HG03457 (cell line): ENCODE results near the gene COLEC12.
"Not testable (repeated sequence)": the region's sequence is repeated elsewhere in the genome, so short reads cannot be mapped to it uniquely, and the experiment has no call there.

Experiments
- ATAC-seq: cut with Tn5 transposase; IDR thresholded peaks from one replicate; pipeline ENCODE4 v1.9.1; 2021; ENCODE audit warnings: moderate number of reproducible peaks; ENCODE audit not compliant: unreplicated experiment

Gene COLEC12

DNA sequence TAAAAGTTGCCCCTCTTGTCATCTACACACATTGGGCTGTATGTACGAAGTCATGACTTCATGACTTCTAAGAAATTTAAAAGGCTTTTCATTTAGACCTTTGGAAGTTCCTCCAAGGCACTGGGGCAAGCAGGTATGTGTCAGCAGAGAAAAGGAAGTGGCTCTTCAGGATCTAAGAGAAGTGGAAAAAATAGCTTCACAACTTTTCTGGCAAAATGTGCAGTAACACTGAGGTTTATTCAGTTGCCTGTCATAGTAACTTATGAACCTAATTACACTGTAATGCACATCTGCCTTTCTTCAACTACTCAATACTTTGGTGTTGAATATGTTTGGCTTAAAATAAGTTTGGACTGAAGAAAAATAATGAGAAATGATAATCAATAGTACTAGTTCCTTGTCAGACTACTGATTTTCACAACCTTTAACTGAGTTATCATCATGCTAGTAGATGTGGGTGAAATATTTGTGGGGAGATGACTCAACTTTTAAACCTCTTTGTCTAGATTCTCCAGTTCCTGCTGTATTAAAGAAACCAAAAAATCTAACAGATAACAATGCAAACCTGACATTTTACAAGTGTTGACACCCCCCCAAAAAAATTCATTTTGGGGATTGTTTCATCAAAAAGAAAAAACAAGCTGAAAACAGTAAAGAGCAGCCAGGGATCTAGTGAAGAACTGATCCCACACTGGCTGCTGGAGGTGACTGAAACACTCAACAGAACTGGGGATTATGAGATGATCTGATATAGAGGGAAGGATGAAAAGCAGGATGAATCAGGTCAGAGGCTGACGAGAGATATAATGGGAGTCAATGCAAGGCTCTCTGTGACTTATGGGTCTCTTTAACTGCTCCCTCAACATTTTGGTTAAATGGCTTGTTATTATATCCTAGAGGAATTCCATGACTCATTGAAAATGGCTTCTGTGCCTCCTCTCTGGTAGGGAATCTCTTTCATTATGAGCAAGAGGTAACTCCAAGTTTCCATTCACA is 84.6 kb downstream of the COLEC12 start:
- ATAC-seq, result no peak

GRCh38 chr18:415047-415446 is 85.5 kb downstream of the COLEC12 start:
- no peak for ATAC-seq

DNA sequence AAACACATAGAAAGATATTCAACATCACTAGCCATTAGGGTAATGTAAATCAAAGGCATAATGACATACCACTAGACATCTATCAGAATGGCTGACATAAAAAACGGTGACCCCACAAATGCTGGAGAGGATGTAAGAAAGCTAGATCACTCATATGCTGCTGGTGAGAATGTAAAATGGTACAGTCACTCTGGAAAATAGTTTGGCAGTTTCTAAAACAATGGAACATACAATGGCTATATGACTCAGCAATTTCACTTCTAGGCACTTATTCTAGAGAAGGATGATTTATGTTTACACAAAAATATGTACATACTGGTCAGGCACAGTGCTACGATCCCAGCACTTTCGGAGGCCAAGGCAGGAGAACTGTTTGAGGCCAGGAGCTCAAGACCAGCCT is 87.3 kb downstream of the COLEC12 start:
- ATAC-seq, result no peak

DNA sequence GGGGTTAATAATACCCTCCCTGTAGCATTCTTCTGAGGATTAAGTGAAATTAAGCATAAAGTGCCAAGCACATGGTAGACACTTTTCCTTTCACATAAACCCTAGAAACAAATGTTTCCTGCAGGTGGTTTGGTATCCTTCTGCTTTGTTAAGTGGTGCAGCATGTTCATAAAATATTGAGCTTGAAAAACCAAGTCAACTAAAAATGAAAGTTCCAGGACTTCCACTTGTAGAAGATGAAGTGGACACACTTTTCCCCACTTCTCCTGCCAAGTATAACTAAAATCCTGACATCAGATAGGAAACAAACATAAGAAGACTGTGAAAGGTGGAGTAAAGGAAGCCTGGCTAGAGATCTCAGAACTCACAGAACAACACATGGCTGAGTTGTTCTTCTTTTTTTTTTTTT is 90.5 kb downstream of the COLEC12 start:
- ATAC-seq, result no peak

DNA sequence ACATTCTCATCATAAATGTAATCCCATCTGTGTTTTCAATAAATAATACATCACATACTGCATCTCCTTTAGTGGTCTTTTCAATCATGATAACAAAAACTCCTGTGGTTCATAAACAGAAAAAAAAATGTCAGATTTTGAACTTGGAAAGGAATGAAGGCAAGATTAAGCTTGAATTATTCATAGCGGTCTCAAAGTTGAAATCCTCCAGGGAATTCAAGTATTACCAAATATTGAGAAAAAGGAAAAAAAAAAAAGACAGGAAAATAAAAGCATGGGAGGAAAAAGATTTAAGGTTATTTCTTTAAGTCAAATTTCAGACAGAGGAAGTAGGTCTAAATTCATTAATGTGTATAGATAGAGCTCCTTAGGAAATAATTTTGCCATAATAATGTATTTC is 92.1 kb downstream of the COLEC12 start:
- ATAC-seq, result no peak

- no peak for ATAC-seq
Observed at GRCh38 chr18:407626-408224, 92.8 kb downstream of the COLEC12 start.

DNA sequence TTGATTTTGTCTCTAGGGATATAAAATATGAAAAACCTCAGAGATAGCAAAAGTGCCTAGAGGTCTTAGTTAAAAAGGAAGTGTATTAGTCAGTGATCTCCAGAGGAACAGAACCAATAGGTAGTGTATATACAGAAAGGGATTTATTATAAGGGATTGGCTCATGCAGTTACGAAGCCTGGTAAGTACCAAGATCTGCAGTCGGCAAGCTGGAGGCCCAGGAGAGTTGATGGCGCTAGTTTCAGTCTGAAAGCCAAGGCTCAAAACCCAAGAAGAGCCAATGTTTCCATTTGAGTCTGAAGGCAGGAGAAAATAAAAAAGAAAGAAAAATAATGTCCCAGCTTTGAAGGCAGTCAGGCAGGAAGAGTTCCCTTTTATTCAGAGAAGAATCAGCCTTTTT is 93.3 kb downstream of the COLEC12 start:
- ATAC-seq, result no peak

- ATAC-seq, result no peak
Observed at GRCh38 chr18:406677-407076, 93.8 kb downstream of the COLEC12 start.

- not testable (repeated sequence) for ATAC-seq
Observed at GRCh38 chr18:405006-405405, 95.5 kb downstream of the COLEC12 start.

GRCh38 chr18:404061-404636 is 96.4 kb downstream of the COLEC12 start:
- ATAC-seq, result no peak

GRCh38 chr18:402129-402528 is 98.4 kb downstream of the COLEC12 start:
- no peak for ATAC-seq

- no peak for ATAC-seq
Observed at GRCh38 chr18:400456-400855, 100.0 kb downstream of the COLEC12 start.

- ATAC-seq, result no peak
Observed at GRCh38 chr18:399631-400135, 100.8 kb downstream of the COLEC12 start.

DNA sequence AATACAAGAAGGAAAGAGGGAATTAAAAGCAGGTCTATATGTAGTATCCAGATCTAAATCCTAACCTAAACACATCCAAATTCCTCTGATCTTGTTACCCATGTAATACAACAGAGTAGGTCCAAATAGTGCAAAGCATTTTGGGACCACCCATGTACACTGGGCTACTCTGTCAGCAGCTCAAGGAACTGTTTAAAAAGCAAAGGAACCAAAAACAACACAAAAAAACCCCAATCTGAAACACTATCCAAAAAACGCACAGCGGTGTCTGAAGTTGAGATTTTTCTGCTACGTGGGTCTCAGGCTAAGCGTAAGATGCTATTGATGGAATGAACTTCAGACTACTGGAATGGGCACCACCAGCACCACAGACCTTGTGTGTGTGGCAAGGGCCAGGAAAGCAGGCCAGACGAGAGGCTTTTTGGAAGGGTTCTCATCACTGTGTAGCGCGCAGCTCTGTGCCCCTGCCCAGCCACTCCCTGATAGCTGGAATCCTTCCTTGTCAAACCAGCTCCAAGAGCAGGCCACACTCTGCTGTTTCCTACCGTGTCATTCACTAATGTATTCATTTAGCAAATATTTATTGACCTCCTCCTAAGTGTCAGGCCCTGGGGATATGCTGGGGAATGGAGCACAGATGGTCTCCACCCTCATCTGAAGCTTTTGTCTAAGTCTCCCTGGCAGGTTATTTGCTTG is 101.4 kb downstream of the COLEC12 start:
- no peak for ATAC-seq

DNA sequence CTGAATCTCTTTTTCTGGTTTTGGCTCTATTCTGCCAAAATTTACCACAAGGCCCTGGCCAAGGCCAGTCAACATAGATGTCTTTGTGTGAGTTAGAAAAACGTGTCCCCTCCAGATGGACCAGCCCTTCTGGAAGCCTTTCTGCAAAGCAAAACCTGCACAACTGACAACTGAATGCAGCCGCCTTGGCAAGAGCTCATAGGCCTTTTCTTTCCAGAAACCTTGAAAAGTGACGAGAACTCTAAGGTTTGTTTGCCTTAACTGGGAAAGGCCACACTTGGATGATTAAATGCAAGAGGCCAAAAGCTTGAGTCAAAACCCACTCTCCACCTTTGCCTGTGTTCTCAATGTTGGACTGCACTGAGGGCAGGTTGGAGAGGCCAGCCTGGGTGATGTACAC is 103.9 kb downstream of the COLEC12 start:
- ATAC-seq, result no peak

DNA sequence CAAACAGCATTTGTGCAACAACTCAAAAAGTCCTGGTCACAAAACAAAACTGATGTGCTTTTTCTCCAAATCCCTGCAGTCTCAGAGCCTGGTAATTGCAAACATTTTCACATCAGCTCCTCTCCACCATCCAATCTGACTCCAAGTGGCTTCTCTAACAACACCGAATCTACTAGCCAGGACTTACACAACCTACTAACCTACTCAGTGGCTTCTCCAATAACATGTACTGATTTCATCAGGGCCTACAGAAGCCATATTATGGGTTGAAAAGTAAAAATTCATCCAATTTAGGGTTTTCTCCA is 104.3 kb downstream of the COLEC12 start:
- ATAC-seq, result no peak

GRCh38 chr18:395456-396250 is 104.8 kb downstream of the COLEC12 start:
- ATAC-seq, result no peak

DNA sequence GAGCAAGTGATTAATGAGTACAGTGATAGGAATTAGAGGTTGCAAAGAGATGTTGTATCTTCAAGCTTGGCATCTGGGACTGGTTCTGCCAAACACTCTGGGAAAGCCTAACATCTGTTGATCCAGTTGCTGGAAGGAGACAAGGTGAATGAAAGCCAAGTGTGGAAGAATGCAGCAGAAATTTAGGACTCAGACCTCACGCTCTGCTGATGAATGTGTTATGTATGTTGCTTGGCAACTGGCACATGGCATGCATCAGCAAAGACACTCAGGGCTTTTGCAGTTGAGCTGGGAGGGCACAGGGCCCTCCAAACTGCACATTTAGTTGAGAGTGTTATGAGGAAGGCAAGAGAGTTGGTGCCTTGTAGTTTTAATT is 105.5 kb downstream of the COLEC12 start:
- no peak for ATAC-seq

GRCh38 chr18:394262-394986 is 106.1 kb downstream of the COLEC12 start:
- ATAC-seq, result no peak

- ATAC-seq, result no peak
Observed at GRCh38 chr18:393574-393957, 106.9 kb downstream of the COLEC12 start.
